HFF-Myc (cell line): ENCODE data around the gene ENTPD1.
A peak's percentile ranks its signal among the peaks of the same experiment; 100 is the strongest.
"Not testable (repeated sequence)": the region's sequence is repeated elsewhere in the genome, so short reads cannot be mapped to it uniquely, and the experiment has no call there.

Source experiments
- DNase-seq: peaks from one replicate; pipeline ENCODE4 v3.0.0-alpha.2; 2011; ENCODE audit warnings: low read depth; ENCODE audit errors: extremely low read depth
- H3K4me3 ChIP-seq: replicated peaks from 2 replicates; pipeline ENCODE4 v1.5.1; 2011; ENCODE audit warnings: low read depth, mild to moderate bottlenecking, control low read depth, low read length
- CTCF ChIP-seq: IDR thresholded peaks from 2 replicates; pipeline ENCODE4 v1.5.1; 2012; ENCODE audit warnings: mild to moderate bottlenecking, low read depth, low read length, control low read depth; ENCODE audit errors: missing control alignments

The ENTPD1 gene

GRCh38 chr10:95896071-95896850, 140.3 kb downstream of the ENTPD1 start:
- H3K4me3 ChIP-seq, result no peak overlapping the region
- no peak for DNase-seq
- no peak for TF ChIP-seq CTCF

GRCh38 chr10:95905897-95906580, 150.1 kb downstream of the ENTPD1 start:
- H3K4me3 ChIP-seq, result peak overlapping the region; percentile 56; the same call in 1 of the 2 replicates
- DNase-seq, result not testable (repeated sequence)

- H3K4me3 ChIP-seq, result peak overlapping the region; percentile 56
- TF ChIP-seq CTCF, result peak; percentile 21
- DNase-seq, result peak; percentile 36
Observed at GRCh38 chr10:95906677-95907455, 150.9 kb downstream of the ENTPD1 start.

GRCh38 chr10:95907456-95908253, 151.7 kb downstream of the ENTPD1 start, which contains the start of gene CC2D2B:
TSS of gene CC2D2B (plus strand) at chr10:95907975. CDS start at chr10:95911324, 3,349 bp downstream.
- DNase-seq, result peak; percentile 37
- H3K4me3 ChIP-seq, result peak within 1 kb of the TSS; percentile 56

GRCh38 chr10:95908450-95908849, 152.5 kb downstream of the ENTPD1 start:
- DNase-seq, result no peak
- TF ChIP-seq CTCF, result no peak
- H3K4me3 ChIP-seq, result peak overlapping the region; percentile 56

More at GRCh38 chr10:95907456-95908253, 151.7 kb downstream of the ENTPD1 start, which contains the start of gene CC2D2B:
- no peak for TF ChIP-seq CTCF

GRCh38 chr10:95909561-95909960, 153.6 kb downstream of the ENTPD1 start:
- DNase-seq, result no peak
- no peak for TF ChIP-seq CTCF
- no peak overlapping the region for H3K4me3 ChIP-seq

GRCh38 chr10:95916039-95916438, 160.1 kb downstream of the ENTPD1 start:
- not testable (repeated sequence) for H3K4me3 ChIP-seq

More at GRCh38 chr10:95916039-95916438, 160.1 kb downstream of the ENTPD1 start:
- DNase-seq, result not testable (repeated sequence)
